C1 segment of cervical spinal cord (tissue), 14 donors: ENCODE results near the gene LASP1NB.
A peak's percentile ranks its signal among the peaks of the same experiment; 100 is the strongest.
"Not testable (repeated sequence)": the region's sequence is repeated elsewhere in the genome, so short reads cannot be mapped to it uniquely, and the experiment has no call there.

ENCODE experiments used
- DNase-seq, 14 donors: peaks; one replicate each; lab custom pipeline; 2025; lab: John Stamatoyannopoulos, UW

Gene LASP1NB

DNA sequence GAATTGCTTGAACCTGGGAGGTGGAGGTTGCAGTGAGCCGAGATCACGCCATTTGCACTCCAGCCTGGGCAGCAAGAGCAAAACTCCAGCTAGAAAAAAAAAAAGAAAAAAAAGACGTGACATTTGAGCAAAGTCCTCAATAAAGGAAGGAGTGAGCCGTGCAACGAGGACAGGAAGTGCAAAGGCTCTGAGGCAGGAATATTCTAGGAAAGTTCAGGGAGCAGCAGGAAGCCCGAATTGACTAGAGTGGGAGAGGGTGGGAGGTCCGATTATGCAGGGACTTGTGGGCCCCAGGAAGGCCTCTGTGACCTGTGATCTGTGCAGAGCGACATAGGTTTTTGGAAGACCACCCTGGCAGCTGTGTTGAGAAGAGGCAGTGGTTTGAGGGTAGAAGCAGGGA, 8.6 kb upstream of the LASP1NB start:
- no peak for DNase-seq

DNA sequence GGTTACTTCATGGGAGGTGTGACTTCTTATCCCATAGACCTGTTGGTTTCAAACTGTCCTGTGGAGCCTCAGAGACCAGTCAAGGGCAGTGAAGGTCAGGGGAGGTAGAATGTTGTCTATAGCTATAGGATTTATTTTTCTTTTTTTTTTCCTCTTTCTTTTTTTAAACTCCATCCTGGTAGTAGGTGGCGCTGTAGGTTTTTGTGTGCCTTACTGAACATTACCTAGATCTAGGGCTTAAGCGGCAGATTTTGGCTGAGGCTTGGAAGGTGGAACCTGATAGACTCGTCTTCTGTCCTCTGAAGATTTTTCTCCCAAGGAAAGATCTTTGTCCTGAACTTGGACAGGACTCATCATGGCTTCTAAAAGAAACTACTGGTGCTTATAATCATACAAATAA, 8.2 kb upstream of the LASP1NB start:
- DNase-seq, result no peak

GRCh38 chr17:38918129-38918913, 7.1 kb upstream of the LASP1NB start:
- DNase-seq, result no peak

DNA sequence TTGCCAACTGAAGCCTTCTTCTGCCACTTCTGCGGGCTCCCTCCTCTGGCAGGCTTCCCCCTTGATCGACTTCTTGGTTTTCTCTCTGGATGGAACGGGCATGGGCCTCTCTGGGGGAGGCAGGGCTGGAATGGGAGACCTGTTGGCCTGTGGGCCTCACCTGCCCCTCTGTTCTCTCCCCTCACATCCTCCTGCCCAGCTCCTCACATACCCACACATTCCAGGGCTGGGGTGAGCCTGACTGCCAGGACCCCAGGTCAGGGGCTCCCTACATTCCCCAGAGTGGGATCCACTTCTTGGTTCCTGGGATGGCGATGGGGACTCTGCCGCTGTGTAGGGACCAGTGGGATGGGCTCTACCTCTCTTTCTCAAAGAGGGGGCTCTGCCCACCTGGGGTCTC, 6.5 kb upstream of the LASP1NB start:
- DNase-seq, result no peak

DNA sequence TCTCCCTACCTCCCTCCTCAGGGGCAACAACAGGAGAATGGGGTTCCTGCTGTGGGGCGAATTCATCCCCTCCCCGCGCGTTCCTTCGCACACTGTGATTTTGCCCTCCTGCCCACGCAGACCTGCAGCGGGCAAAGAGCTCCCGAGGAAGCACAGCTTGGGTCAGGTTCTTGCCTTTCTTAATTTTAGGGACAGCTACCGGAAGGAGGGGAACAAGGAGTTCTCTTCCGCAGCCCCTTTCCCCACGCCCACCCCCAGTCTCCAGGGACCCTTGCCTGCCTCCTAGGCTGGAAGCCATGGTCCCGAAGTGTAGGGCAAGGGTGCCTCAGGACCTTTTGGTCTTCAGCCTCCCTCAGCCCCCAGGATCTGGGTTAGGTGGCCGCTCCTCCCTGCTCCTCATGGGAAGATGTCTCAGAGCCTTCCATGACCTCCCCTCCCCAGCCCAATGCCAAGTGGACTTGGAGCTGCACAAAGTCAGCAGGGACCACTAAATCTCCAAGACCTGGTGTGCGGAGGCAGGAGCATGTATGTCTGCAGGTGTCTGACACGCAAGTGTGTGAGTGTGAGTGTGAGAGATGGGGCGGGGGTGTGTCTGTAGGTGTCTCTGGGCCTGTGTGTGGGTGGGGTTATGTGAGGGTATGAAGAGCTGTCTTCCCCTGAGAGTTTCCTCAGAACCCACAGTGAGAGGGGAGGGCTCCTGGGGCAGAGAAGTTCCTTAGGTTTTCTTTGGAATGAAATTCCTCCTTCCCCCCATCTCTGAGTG, 5.9 kb upstream of the LASP1NB start:
- DNase-seq, result no peak

GRCh38 chr17:38920374-38921291, 4.8 kb upstream of the LASP1NB start:
- no peak for DNase-seq

GRCh38 chr17:38921756-38922411, 3.5 kb upstream of the LASP1NB start:
- DNase-seq, result no peak

- peak in 7 of 14 donors; percentile 10 to 80 (median 38) for DNase-seq
Measured at GRCh38 chr17:38922538-38923297, 2.7 kb upstream of the LASP1NB start.

GRCh38 chr17:38926293-38927070, 1.1 kb downstream of the LASP1NB start:
- peak in 1 of 14 donors; percentile 30 for DNase-seq

GRCh38 chr17:38930782-38931181, 5.4 kb downstream of the LASP1NB start:
- not testable (repeated sequence) for DNase-seq

DNA sequence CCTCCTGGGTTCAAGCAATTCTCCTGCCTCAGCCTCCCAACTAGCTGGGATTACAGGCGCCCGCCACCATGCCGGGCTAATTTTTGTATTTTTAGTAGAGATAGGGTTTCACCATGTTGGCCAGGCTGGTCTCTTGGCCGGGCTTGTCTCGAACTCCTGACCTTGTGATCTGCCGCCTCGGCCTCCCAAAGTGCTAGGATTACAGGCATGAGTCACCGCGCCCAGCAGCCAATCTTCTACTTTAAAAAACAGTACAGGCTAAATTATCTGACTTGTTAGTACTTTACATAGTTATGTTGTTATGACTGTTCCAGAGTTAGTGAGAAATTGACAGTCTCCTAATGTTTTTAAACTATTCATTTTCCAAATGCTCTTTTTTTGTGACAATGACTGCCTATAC, 8.5 kb downstream of the LASP1NB start:
- not testable (repeated sequence) for DNase-seq

DNA sequence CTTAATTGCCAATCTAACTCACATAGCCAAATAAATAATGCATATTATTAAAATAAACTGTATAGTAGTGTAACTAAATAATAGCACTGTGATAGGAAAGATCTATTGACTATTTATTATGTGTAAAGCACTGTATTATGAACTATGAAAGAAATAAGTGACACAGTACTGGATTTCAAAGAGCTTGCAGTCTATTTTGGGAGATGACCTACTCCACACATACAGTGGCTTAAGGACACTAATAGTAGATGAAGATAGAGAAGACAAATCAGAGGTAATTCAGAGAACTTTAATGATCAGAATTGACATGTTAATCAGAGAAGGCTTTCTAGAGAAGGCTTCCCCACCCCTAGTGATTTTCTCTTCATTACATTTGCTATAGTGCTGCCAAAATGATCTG, 14.6 kb downstream of the LASP1NB start:
- DNase-seq, result no peak

GRCh38 chr17:38940404-38940803, 15.0 kb downstream of the LASP1NB start:
- DNase-seq, result no peak

- no peak for DNase-seq
Measured at GRCh38 chr17:38942696-38943334, 17.4 kb downstream of the LASP1NB start.

DNA sequence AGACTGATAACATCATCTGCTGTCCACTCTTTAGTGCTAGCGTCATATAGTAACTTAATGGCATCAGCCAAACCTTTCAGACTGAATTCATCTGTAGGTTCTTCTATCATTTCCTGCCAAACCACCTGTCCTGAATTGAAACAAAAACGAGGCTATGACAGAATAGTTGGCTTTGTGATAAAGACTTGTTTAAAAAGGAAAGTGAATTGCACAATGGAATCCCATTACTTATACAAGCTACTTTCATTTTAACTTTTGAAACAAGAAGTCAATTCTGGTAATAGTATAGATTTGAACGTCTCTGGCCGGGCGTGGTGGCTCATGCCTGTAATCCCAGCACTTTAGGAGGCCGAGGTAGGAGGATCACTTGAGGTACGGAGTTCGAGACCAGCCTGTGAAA, 18.2 kb downstream of the LASP1NB start:
- no peak for DNase-seq

DNA sequence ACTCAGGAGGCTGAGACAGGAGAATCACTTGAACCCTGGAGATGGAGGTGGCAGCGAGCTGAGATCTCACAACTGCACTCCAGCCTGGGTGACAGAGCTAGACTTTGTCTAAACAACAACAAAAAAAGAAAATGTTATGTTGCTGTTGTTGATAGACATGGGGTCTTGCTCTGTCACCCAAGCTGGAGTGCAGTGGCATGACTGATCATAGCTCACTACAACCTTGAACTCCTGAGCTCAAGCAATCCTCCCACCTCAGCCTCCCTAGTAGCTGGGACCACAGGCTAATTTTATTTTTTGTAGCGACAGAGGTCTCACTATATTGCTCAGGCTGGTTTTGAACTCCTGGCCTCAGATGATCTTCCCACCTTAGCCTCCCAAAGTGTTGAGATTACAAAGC, 21.8 kb downstream of the LASP1NB start:
- no peak for DNase-seq

DNA sequence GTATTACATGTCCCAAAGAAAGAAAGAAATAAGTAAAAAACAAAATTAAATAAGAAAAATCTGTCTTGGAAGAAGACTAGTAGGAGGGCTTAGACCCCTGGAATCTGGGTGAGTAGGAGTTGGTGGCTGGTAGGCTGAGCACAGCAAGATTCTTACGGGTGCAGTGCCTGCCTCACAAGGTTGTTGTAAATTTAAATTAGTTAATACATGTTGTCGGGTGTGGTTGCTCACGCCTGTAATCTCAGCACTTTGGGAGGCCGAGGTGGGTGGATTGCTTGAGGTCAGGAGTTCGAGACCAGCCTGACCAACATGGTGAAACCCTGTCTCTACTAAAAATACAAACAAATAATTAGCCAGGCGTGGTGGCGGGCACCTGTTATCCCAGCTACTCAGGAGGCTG, 28.4 kb downstream of the LASP1NB start:
- not testable (repeated sequence) for DNase-seq

DNA sequence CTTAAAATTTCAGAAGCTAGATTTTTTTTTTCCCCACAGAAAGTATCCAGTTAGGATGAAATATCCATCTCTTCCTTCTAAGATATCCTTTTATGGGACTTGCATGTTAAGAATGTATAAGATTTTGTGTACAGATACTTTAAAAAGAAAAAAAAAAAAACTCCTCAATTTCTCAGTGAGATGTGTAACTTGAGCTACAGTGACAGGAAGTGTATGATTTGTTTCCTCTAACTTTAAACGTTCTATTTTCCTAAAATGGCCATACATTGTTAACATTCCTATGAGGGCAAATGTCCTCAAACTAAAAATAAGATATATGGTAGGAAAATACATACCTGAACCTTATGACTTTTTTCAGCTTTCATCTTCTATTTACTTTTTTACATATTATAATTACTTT, 32.9 kb downstream of the LASP1NB start:
- no peak for DNase-seq

DNA sequence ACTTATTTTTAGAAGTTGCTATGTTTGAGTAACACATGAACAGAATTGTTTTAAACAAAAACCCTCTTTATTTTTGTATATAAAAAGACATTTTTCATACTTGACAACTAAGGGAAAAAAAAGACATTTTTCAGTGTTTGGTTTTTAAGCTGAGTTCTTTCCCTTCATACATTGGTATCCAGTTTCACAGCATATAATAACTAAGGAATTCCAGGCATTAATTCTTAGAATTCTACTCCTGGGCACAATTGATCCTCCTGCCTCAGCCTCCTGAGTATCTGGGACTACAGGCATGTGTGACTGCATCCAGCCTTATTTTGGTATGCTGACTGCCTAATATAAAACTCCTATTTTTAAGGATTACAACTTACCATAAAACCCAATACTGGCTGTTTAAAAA, 33.3 kb downstream of the LASP1NB start:
- no peak for DNase-seq
